ENCODE results near the gene EEF1A2.

GRCh38 chr20:63525971-63526370 is 27.1 kb upstream of the EEF1A2 start:
- TF ChIP-seq TAF1 (IDR thresholded peaks at IDR 0.05; ENCODE audit: borderline replicate concordance, insufficient read depth, low read length) (no peak), POLR2AphosphoS5 (IDR thresholded peaks at IDR 0.05; ENCODE audit: low read depth, low read length) (no peak)
